ENCODE data around the gene OR10K1. TPM values are rescaled to one million over a fixed set of nuclear protein-coding genes. Genes with fewer than 3 reads are reported as not detected.

The OR10K1 gene
- total RNA-seq (2022; extraction: Qiagen RNA extraction), result not detected in 5 replicates

DNA sequence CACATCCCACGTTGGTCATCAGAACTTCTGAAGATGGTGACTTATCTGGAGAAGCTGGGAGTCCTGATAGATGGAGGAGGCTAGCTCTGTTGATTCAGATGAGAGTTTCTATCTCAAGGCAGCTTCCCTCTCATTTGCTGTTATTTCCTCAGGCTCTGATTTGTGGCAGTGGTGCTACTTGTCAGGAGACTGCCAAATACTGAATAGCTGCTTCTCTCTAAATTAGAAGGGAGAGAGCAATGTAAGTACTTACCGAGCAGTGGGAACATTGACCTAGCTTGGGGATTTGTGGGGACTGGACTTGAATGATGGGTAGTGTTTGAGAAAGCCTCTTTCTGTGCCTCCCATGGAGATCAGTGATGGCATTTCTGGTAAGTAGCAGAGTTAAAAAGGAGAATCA lies at the start of gene OR10K1:
OR10K1 (plus strand) TSS at position 301 of the 400 bp plus-strand sequence. CDS start 3,728 bp downstream, outside the sequence.

GRCh38 chr1:158426137-158426536 lies 35.5 kb upstream of the OR10K1 start, which contains the start of gene OR10K2:
OR10K2 (minus strand) TSS chr1:158426237; CDS start chr1:158420866, 5,371 bp downstream.

GRCh38 chr1:158471920-158472319 lies 10.3 kb downstream of the OR10K1 start, which contains the start of gene OR10R2:
OR10R2 (plus strand) TSS chr1:158472220; CDS start chr1:158472326, 106 bp downstream.

Other genes starting within 250 kb of the OR10K1 start
- not detected in 5 replicates for gene CD1A, start 207.4 kb upstream of the OR10K1 start, total RNA-seq (2022; extraction: Qiagen RNA extraction)
- not detected in 5 replicates for gene CD1C, start 171.9 kb upstream of the OR10K1 start, total RNA-seq (2022; extraction: Qiagen RNA extraction)
- gene CD1B, start 130.3 kb upstream of the OR10K1 start, total RNA-seq (2022; extraction: Qiagen RNA extraction), result not detected in 5 replicates
- gene CD1E, start 107.9 kb upstream of the OR10K1 start, total RNA-seq (2022; extraction: Qiagen RNA extraction), result not detected in 5 replicates
- gene OR10T2, start 62.4 kb upstream of the OR10K1 start, total RNA-seq (2022; extraction: Qiagen RNA extraction), result not detected in 5 replicates
- gene OR10K2, start 35.6 kb upstream of the OR10K1 start, total RNA-seq (2022; extraction: Qiagen RNA extraction), result not detected in 5 replicates
- not detected in 5 replicates for gene OR10R2, start 10.4 kb downstream of the OR10K1 start, total RNA-seq (2022; extraction: Qiagen RNA extraction)
- gene OR6Y1, start 92.6 kb downstream of the OR10K1 start, total RNA-seq (2022; extraction: Qiagen RNA extraction), result not detected in 5 replicates
- gene OR6P1, start 108.7 kb downstream of the OR10K1 start, total RNA-seq (2022; extraction: Qiagen RNA extraction), result not detected in 5 replicates
- gene OR10X1, start 118.1 kb downstream of the OR10K1 start, total RNA-seq (2022; extraction: Qiagen RNA extraction), result not detected in 5 replicates
- not detected in 5 replicates for gene OR10Z1, start 143.4 kb downstream of the OR10K1 start, total RNA-seq (2022; extraction: Qiagen RNA extraction)
- not detected in 5 replicates for gene SPTA1, start 224.9 kb downstream of the OR10K1 start, total RNA-seq (2022; extraction: Qiagen RNA extraction)
- not detected in 5 replicates for gene OR6K2, start 238.8 kb downstream of the OR10K1 start, total RNA-seq (2022; extraction: Qiagen RNA extraction)

Measured in A549 treated with AZD2906 at 1 μM for 4 hours (cell line).